Uterus (tissue), 4 donors: ENCODE measurements around the gene FBXW12. TPM values are rescaled to one million over a fixed set of nuclear protein-coding genes. Genes with fewer than 3 reads are reported as not detected.

Experiments used
- DNase-seq, 2 donors: peaks; one replicate each; pipeline ENCODE4 v3.0.0-alpha.2; 2019 to 2020
- H3K27ac ChIP-seq, 2 donors: fragments of 200-600 bp; sonication (generic); 1 replicate in 1 of 2; 2 replicates in 1 of 2; pipeline ENCODE4 v1.5.1; 2016 to 2018
- H3K27me3 ChIP-seq, 2 donors: fragments of 200-600 bp; sonication (generic); one replicate each; pipeline ENCODE4 v1.5.1; 2018 to 2019; ENCODE audit warnings: control low read depth in 1 of 2
- H3K36me3 ChIP-seq, 2 donors: fragments of 200-600 bp; sonication (generic); one replicate each; pipeline ENCODE4 v1.5.1; 2019; ENCODE audit warnings: control low read depth in 1 of 2
- H3K4me1 ChIP-seq, 2 donors: fragments of 200-600 bp; sonication (generic); one replicate each; pipeline ENCODE4 v1.5.1; 2018 to 2019; ENCODE audit warnings: control low read depth in 1 of 2
- H3K4me3 ChIP-seq, 2 donors: fragments of 200-600 bp; sonication (generic); 1 replicate in 1 of 2; 2 replicates in 1 of 2; pipeline ENCODE4 v1.5.1; 2018 to 2019; ENCODE audit warnings: mild to moderate bottlenecking in 1 of 2
- H3K9me3 ChIP-seq, 2 donors: fragments of 200-600 bp; sonication (generic); one replicate each; pipeline ENCODE4 v1.5.1; 2019; ENCODE audit warnings: control low read depth in 1 of 2
- POLR2A ChIP-seq, 2 donors: fragments of 450-650 bp; IDR thresholded peaks; one replicate each; pipeline ENCODE4 v1.6.1; 2016; ENCODE audit warnings: antibody characterized with exemption in 2 of 2, mild to moderate bottlenecking in 1 of 2, moderate library complexity in 1 of 2
- intact Hi-C: fragments of 100-400 bp; cut with DNase I; formaldehyde crosslinking; loops from one replicate; pipeline ENCODE4 v1.15.1; 2023; ENCODE audit warnings: low total_unique reads
- total RNA-seq, 4 donors: library from RNA; depleted of rRNA in 3 of 4; stranded (reverse); fragments of >200 nt in 3 of 4; gene quantifications; one replicate each; pipeline versions ENCODE4 v1.1.0 to v1.2.4, GENCODE V29; 2014 to 2023
- TF ChIP-seq, protein P1 (sequence below), 4 experiments: fragments of 200-600 bp in 2 of 4; fragments of 450-650 bp in 2 of 4; sonication (generic) in 2 of 4; IDR thresholded peaks; one replicate each; pipeline ENCODE4 v1.5.1; 2016 to 2019; ENCODE audit warnings: antibody characterized with exemption in 4 of 4, mild to moderate bottlenecking in 2 of 4, moderate library complexity in 1 of 4
- donor health status: DM: yes; HTN: yes; CAD: no.

The FBXW12 gene
- total RNA-seq, 4 donors from 2014 or later, result 0.37 to 0.55 TPM; not detected in 2

DNA sequence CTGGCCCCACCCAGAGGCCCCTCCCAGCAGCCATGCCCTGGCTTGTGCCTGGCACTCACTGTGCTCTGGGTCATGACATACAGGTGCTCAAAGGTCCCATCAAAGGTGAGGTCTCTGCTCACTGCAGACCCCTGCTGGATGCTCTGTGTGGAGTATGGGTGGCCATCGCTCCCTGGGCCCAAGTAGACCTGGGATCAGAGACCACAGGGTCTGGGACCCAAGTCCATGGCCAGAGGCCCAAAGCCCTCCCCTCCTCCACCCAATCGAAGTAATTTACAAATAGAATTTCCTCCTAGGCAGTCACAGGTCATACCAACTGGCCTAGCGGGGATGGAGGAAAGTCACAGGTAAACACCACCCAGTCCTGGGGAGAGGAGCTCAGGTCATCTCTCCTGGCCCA lies 50.3 kb downstream of the FBXW12 start:
- Histone ChIP-seq H3K27me3 (no peaks in the 10 kb centered on the region), H3K9me3 (no peaks in the 10 kb centered on the region), H3K4me3 (no peak overlapping the region), H3K27ac (no peak overlapping the region), H3K4me1 (peaks cover 7 to 19% of the 10 kb centered on the region in 2 donors), H3K36me3 (no peaks in the 10 kb centered on the region)
- DNase-seq, result no peak
- intact Hi-C loops, result no loop called here
- no peak for TF ChIP-seq POLR2A (IDR thresholded peaks at IDR 0.05)
- TF ChIP-seq, protein P1, sequence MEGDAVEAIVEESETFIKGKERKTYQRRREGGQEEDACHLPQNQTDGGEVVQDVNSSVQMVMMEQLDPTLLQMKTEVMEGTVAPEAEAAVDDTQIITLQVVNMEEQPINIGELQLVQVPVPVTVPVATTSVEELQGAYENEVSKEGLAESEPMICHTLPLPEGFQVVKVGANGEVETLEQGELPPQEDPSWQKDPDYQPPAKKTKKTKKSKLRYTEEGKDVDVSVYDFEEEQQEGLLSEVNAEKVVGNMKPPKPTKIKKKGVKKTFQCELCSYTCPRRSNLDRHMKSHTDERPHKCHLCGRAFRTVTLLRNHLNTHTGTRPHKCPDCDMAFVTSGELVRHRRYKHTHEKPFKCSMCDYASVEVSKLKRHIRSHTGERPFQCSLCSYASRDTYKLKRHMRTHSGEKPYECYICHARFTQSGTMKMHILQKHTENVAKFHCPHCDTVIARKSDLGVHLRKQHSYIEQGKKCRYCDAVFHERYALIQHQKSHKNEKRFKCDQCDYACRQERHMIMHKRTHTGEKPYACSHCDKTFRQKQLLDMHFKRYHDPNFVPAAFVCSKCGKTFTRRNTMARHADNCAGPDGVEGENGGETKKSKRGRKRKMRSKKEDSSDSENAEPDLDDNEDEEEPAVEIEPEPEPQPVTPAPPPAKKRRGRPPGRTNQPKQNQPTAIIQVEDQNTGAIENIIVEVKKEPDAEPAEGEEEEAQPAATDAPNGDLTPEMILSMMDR (IDR thresholded peaks at IDR 0.05), result no peak

DNA sequence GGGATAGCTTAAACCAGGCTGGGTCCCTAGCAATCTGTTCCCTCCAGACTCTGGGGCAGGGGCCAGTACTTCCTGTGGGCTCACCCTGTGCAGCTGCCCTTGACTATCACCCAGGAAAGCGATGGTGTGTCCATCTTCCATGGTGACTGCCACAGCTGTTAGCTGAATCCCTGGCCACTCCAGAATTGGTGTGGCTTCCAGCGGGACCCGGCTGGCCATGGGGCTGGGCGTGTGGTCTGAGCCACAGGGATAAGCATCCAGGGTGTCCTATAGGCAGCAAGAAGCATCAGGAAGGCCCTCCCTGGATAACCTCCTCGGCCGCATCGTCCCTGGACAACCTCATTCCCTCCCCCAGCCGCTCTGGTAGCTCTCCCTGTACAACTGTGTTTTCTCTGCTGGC lies 50.7 kb downstream of the FBXW12 start:
- Histone ChIP-seq H3K27ac (peak overlapping the region in 1 of 2 donors; percentile 12), H3K4me1 (peaks cover 7 to 19% of the 10 kb centered on the region in 2 donors), H3K27me3 (no peaks in the 10 kb centered on the region), H3K36me3 (no peaks in the 10 kb centered on the region), H3K9me3 (no peaks in the 10 kb centered on the region), H3K4me3 (no peak overlapping the region)
- no peak for DNase-seq
- intact Hi-C loops, result no loop called here
- TF ChIP-seq, protein P1 (IDR thresholded peaks at IDR 0.05), result no peak
- TF ChIP-seq POLR2A (IDR thresholded peaks at IDR 0.05), result no peak

DNA sequence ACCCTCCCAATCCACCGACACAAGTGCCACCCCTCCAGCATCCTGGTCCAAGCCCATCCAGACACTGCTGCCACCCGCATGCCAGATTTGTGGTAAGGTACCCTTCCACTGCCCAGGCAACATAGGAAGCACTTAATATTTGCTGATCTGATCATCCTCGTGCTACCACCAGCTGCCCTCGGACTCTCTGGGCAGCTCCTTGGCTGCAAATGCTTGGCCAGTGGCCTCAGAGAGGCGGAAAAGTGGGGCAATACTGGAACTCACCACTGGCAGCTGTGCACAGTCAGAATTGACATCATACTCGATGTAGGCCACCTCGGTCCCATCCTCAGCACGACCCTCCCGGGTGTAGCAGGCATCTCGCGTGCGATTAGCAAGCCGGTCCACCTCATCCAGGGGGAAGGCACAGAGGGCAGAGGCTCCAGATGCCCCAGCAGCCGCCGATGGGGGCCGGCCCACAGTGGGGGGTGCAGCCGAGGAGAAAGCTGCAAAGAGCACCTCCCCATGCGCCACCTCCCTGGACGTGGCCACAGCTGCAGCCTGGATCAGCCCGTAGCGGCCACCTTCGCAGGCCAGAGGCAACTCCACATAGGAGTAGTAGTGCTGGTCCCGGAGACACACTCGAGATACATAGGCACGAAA lies 51.3 kb downstream of the FBXW12 start:
- H3K4me3 ChIP-seq, result no peak overlapping the region
- intact Hi-C loops, result no loop called here
- peaks cover 11 to 19% of the 10 kb centered on the region in 2 donors for H3K4me1 ChIP-seq
- TF ChIP-seq POLR2A (IDR thresholded peaks at IDR 0.05), result no peak
- TF ChIP-seq, protein P1 (IDR thresholded peaks at IDR 0.05), result no peak
- H3K27ac ChIP-seq, result peak overlapping the region in 1 of 2 donors; percentile 12
- H3K36me3 ChIP-seq, result no peaks in the 10 kb centered on the region
- no peaks in the 10 kb centered on the region for H3K27me3 ChIP-seq
- H3K9me3 ChIP-seq, result no peaks in the 10 kb centered on the region
- no peak for DNase-seq

GRCh38 chr3:48423883-48424695 lies 52.1 kb downstream of the FBXW12 start:
- intact Hi-C loops, result no loop called here
- Histone ChIP-seq H3K4me1 (peaks cover 11 to 19% of the 10 kb centered on the region in 2 donors), H3K36me3 (no peaks in the 10 kb centered on the region)

More at GRCh38 chr3:48423883-48424695, 52.1 kb downstream of the FBXW12 start:
- peak overlapping the region; percentile 91 to 97 for H3K27ac ChIP-seq
- TF ChIP-seq, protein P1 (IDR thresholded peaks at IDR 0.05), result no peak
- no peak for TF ChIP-seq POLR2A (IDR thresholded peaks at IDR 0.05)
- no peaks in the 10 kb centered on the region for H3K9me3 ChIP-seq
- H3K27me3 ChIP-seq, result no peaks in the 10 kb centered on the region
- no peak overlapping the region for H3K4me3 ChIP-seq
- no peak for DNase-seq
